Naive B cell (primary cell): ENCODE data around the gene DRAXIN. TPM values are rescaled to one million over a fixed set of nuclear protein-coding genes. Genes with fewer than 3 reads are reported as not detected.

Source experiments
- ATAC-seq, 2 donors: fragments of 150-1000 bp; cut with Tn5 transposase; 2 replicates each; pipeline ENCODE4 v1.10.0; 2021; ENCODE audit warnings: low read depth in 2 of 2, mild to moderate bottlenecking in 2 of 2, moderate library complexity in 2 of 2
- DNase-seq: peaks from one replicate; pipeline ENCODE4 v3.0.0; 2022
- H3K27ac Mint-ChIP-seq, 6 donors: one replicate each; pipeline ENCODE4 v1.8.0; 2020 to 2022; ENCODE audit warnings: mild to moderate bottlenecking in 6 of 6, mixed read lengths in 6 of 6, moderate library complexity in 5 of 6, inconsistent platforms in 2 of 6
- H3K27me3 Mint-ChIP-seq, 3 donors: one replicate each; pipeline ENCODE4 v1.8.0; 2021 to 2022; ENCODE audit warnings: mixed read lengths in 3 of 3, mild to moderate bottlenecking in 1 of 3
- H3K36me3 Mint-ChIP-seq, 2 donors: one replicate each; pipeline ENCODE4 v1.8.0; 2020 to 2022; ENCODE audit warnings: mixed read lengths in 2 of 2, inconsistent platforms in 1 of 2, mild to moderate bottlenecking in 1 of 2
- H3K4me1 Mint-ChIP-seq, 3 donors: one replicate each; pipeline ENCODE4 v1.8.0; 2020 to 2022; ENCODE audit warnings: mixed read lengths in 3 of 3, inconsistent platforms in 1 of 3, mild to moderate bottlenecking in 1 of 3, moderate library complexity in 1 of 3
- H3K4me3 Mint-ChIP-seq, 8 donors: one replicate each; pipeline ENCODE4 v1.8.0; 2020 to 2022; ENCODE audit warnings: mild to moderate bottlenecking in 8 of 8, mixed read lengths in 8 of 8, moderate library complexity in 8 of 8, inconsistent platforms in 2 of 8
- H3K9me3 Mint-ChIP-seq, 7 donors: one replicate each; pipeline ENCODE4 v1.8.0; 2020 to 2022; ENCODE audit warnings: mixed read lengths in 7 of 7, mild to moderate bottlenecking in 5 of 7, inconsistent platforms in 2 of 7, moderate library complexity in 1 of 7
- polyA plus RNA-seq, 6 donors: library from polyadenylated mRNA; unstranded; fragments of 300-500 nt; fragmentation: Illumina TruSeq; gene quantifications; one replicate each; pipeline ENCODE4 v1.2.3, GENCODE V29; 2021; ENCODE audit warnings: low read depth in 6 of 6

DRAXIN gene
- polyA plus RNA-seq, 6 donors from 2014 or later: 0.04 to 0.09 (median 0.09) TPM; not detected in 1

DNA sequence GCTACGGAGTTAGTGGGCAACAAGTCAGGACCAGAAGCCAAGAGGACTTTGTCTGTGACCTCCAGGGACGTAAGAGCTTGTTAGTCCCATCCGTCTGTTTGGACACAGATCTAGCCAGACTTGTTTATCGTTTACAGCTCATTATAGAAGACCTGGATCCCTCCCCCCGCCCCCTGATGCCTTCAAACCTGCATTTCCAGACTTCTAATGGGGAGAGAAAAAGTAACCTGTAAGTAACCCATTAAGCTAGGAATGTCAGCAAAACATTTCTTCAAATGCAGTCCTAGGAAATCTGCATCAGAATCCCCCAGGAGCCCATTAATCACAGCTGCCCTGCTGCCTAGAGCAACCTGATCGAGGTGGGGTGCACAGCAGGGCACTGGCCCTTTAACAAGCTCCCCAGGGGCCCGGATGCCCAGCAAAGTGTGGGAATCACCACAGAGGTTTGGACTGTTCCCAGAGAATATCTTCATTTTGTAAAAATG, 9.2 kb upstream of the DRAXIN start:
- H3K4me3 Mint-ChIP-seq: peak overlapping the region in 7 of 8 donors; percentile 63 to 98 (median 93)
- no peak for DNase-seq
- no peaks in the 10 kb centered on the region for H3K9me3 Mint-ChIP-seq
- peak overlapping the region in 1 of 6 donors; percentile 70 for H3K27ac Mint-ChIP-seq
- ATAC-seq: no peak
- no peaks in the 10 kb centered on the region for H3K27me3 Mint-ChIP-seq
- H3K36me3 Mint-ChIP-seq: no peaks in the 10 kb centered on the region
- H3K4me1 Mint-ChIP-seq: peaks cover 9 to 33% (median 27%) of the 10 kb centered on the region in 3 donors

DNA sequence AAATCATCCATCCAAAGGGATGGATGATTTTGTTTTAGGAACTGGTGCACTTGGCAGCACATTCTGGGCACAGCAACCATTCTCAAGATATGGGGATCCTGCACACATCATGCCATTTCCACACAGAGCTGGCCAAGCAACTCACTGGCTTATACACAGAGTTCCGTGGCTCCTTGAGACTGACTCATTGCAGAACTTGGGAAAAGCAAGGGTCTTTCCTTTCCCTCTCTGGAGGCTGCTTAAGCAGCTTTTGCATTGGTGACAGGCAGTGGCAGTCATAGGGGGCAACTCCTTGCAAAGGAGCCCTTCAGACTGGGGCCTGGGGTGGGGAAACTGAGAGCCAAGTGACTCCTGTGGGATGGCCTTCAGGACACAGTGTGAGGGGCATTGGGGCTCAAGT, 8.7 kb upstream of the DRAXIN start:
- H3K4me3 Mint-ChIP-seq: peak overlapping the region in 3 of 8 donors; percentile 22 to 54 (median 33)
- no peaks in the 10 kb centered on the region for H3K36me3 Mint-ChIP-seq

DNA sequence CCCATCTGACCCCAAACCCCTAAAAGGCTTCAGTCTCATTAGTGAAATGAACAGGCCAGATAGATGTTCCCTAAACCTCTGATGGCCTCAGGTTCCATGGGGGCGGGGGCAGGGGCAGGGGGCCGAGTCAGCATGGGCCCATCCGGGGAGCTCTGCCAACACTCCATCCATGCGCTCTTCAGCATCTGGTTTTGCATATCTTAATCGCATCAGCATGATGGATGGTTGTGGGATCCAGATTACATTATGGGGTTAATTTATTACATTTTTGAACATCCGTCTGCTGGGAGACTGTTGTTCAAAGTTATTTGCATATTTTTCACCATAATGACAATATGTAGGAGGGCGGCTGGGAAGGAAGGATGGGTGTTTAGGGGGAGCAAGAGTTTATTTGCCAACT, 7.4 kb upstream of the DRAXIN start:
- H3K27ac Mint-ChIP-seq: peak overlapping the region in 1 of 6 donors; percentile 66
- no peaks in the 10 kb centered on the region for H3K36me3 Mint-ChIP-seq
- ATAC-seq (no peak), DNase-seq (no peak)
- peak overlapping the region in 1 of 8 donors; percentile 74 for H3K4me3 Mint-ChIP-seq
- H3K4me1 Mint-ChIP-seq: peaks cover 9 to 23% (median 22%) of the 10 kb centered on the region in 3 donors
- H3K27me3 Mint-ChIP-seq: peaks cover 0 to 8% (median 7%) of the 10 kb centered on the region in 3 donors
- H3K9me3 Mint-ChIP-seq: no peaks in the 10 kb centered on the region

More for the DNA sequence above, 8.7 kb upstream of the DRAXIN start:
- Mint-ChIP-seq H3K4me1 (peaks cover 9 to 32% (median 27%) of the 10 kb centered on the region in 3 donors), H3K27me3 (peaks cover 0 to 3% (median 0%) of the 10 kb centered on the region in 3 donors), H3K27ac (no peak overlapping the region), H3K9me3 (no peaks in the 10 kb centered on the region)
- no peak for DNase-seq
- no peak for ATAC-seq

DNA sequence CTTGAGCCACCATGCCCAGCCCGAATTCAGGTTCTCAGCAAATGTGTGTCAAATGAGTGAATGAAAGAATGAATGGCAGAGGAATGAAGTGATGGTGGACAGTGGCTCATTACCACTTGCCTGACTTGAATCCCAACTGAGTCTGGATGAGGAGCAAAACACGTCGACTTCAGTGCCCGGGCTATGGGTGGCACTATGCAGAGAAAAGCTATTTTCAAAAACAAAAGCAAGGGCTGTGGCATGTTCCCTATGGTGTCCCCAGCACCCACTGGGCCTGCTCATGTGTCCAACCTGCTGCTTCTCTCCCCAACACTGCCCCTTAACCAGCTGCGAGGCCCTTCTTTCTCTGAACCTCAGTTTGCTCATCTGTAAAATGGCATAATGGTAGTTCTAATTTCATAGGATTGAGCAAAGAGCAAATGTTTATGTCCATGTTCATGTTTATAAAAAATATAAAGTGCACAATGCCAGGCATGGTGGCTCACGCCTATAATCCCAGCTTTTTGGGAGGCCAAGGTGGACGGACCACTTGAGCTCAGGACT, 6.2 kb upstream of the DRAXIN start:
- peaks cover 10 to 26% (median 17%) of the 10 kb centered on the region in 3 donors for H3K4me1 Mint-ChIP-seq
- no peak for ATAC-seq
- H3K36me3 Mint-ChIP-seq: no peaks in the 10 kb centered on the region
- H3K4me3 Mint-ChIP-seq: peak overlapping the region in 1 of 8 donors; percentile 1
- no peak for DNase-seq
- H3K9me3 Mint-ChIP-seq: no peaks in the 10 kb centered on the region
- peaks cover 7 to 19% (median 17%) of the 10 kb centered on the region in 3 donors for H3K27me3 Mint-ChIP-seq
- H3K27ac Mint-ChIP-seq: no peak overlapping the region

DNA sequence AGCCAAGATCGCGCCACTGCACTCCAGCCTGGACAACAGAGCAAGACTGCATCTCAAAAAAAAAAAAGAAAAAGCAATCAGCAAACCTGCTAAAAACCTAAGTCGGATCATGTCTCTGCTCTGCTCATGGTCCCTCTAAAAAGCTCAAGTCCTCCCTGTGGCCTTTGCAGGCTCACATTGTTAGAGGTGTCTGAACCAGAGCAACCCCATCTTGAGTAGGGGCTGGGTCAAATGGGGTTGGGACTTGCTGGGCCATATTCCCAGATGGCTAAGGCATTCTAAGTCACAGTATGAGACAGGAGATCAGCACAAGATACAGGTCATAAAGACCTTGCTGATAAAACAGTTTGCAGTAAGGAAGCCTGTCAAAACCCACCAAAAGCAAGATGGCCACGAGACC, 3.0 kb upstream of the DRAXIN start:
- DNase-seq: no peak
- H3K27me3 Mint-ChIP-seq: peaks cover 24 to 44% (median 42%) of the 10 kb centered on the region in 3 donors

DNA sequence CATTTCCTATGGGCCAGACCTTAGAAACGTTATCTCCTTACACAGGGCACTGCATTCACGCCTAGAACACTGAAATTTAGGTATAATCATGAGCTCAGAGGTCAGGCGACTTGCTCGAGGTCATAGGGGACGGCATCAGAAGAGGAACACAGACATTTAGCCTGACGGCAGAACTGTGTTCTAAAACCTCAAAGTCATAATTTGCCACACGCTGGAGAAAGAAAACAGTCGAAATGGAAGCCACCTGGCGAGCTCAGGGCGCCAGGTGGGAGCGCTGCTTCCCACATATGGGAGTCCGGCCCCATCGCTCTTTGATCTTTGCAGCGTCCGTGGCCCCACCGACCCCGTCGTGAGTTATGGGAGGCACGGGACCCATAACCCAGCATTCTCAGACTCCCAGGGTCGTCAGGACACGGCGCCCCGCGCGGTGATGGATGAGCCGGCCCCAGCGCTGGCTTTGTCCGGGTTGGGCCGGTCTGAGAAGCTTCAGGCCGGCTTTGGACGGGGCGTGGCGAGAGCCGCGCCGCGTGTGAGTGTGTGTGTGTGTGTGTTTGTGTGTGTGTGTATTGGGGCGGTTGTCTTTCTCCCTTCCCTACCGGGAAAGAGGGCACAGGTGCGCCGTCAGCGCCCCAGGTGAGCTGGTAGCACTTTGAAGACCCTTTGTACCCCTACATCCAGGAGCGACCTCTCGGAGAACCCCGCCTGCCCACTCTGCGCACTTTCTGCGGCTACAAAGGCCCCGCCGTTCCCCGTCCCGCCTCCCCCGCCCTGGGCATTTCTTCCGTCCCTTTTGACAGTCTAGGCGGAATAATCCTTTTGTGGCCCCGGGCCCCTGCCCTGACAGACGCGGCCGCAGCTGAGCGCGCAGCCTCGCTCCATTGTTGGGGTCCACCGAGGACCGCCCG, 861 bp upstream of the DRAXIN start:
- Mint-ChIP-seq H3K9me3 (no peaks in the 10 kb centered on the region), H3K27me3 (peaks cover 28 to 53% (median 50%) of the 10 kb centered on the region in 3 donors), H3K4me3 (peak overlapping the region; percentile 57 to 92 (median 78)), H3K27ac (peak overlapping the region in 2 of 6 donors; percentile 33 to 56), H3K4me1 (peaks cover 21 to 28% (median 21%) of the 10 kb centered on the region in 3 donors), H3K36me3 (no peaks in the 10 kb centered on the region)
- no peak for DNase-seq
- peak; percentile 38 to 56 for ATAC-seq

More for the DNA sequence above, 3.0 kb upstream of the DRAXIN start:
- Mint-ChIP-seq H3K27ac (no peak overlapping the region), H3K9me3 (no peaks in the 10 kb centered on the region), H3K4me1 (peaks cover 24 to 36% (median 27%) of the 10 kb centered on the region in 3 donors), H3K4me3 (no peak overlapping the region), H3K36me3 (no peaks in the 10 kb centered on the region)
- ATAC-seq: no peak

DNA sequence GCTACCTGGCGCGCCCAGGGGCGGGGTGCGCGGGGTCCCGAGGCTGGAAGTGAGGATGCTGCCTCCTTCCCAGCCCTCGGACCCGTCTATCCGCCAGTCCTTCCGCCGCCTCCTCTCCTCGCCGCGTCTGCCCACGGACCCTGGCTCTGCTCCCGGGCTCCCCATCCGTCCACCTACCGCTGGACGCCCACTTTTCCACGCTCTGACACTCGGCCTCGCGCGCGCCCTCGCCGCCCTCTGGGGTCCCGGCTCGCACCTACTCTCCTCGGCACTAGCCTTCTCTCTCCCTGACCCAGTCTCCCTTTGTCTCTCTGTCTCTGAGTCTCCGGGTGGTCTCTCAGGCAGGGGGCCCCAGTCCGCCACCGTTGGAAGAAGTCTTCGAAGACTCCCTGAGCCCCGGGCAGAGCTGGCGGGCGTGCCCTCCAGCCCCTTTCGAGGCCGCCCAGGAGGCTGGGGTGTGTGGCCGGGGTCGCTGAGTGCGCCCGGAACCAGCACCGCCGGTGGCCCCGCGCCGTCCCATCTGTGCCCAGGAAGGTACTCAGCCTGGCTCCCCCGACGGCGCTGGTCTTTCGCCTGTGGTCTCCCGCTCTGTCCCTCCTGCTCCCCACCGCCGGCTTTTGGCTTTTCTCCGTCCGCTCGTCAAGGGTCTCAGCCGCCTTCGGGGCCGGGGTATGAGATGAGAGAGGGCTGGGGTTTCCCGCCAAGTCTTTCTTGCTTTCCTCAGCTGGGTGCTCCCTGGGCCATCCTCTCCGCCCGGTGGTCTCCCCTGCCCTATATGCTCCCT, 610 bp downstream of the DRAXIN start:
- no peaks in the 10 kb centered on the region for H3K36me3 Mint-ChIP-seq
- H3K9me3 Mint-ChIP-seq: no peaks in the 10 kb centered on the region
- H3K4me3 Mint-ChIP-seq: peak overlapping the region; percentile 69 to 86 (median 83)
- DNase-seq (no peak), ATAC-seq (no peak)
- peak overlapping the region in 1 of 6 donors; percentile 70 for H3K27ac Mint-ChIP-seq
- H3K4me1 Mint-ChIP-seq: peaks cover 21 to 28% (median 21%) of the 10 kb centered on the region in 3 donors
- peaks cover 28 to 53% (median 50%) of the 10 kb centered on the region in 3 donors for H3K27me3 Mint-ChIP-seq

DNA sequence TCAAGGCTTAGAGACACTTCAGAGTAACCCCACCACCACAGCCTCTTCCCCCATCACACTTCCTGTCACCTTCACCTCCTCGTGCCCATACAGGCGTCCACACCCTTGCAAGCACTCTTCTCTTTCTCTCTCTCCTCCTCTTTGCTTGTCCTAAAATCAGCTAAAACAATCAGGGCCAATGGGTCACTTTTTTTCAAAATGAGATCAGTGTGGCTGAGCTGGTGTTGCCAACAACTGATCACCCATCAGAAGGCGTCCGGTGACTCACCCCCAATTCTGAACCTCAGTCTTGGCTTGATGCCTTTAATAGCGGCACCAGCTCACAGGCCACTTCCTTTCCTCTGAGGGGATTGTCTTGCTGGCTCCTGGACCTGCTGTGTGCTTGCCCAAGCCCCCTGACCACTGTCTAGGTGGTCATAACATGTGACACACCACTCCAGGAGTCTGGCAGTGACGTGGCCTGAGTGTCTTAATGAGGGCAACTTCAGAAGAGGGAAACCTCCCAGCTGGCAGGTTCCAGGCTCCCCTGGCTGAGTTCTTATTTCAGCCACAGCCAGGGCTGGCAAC, 1.6 kb downstream of the DRAXIN start:
- Mint-ChIP-seq H3K27ac (no peak overlapping the region), H3K27me3 (peaks cover 28 to 53% (median 44%) of the 10 kb centered on the region in 3 donors)
- ATAC-seq: no peak

DNA sequence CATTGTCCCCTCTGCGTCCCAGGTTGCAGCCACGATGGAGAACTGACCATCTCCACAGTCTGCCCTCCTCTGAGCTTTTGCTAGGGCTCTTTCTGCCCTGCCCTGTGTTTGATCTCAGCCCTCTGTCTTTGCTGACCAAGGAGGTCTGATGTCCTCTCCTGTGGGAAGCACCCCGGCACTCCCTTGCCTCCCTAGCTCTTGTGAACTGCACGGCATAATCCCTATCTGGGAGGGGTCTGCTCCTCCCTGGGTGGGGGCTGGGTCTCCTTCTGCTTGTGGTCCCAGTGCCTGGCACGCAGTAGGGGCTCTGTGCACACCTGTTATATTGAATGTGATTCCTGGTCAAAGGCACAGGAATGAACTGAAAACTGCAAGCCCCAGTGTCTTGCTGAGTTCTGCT, 2.4 kb downstream of the DRAXIN start:
- ATAC-seq: no peak

More for the DNA sequence above, 1.6 kb downstream of the DRAXIN start:
- Mint-ChIP-seq H3K9me3 (no peaks in the 10 kb centered on the region), H3K36me3 (no peaks in the 10 kb centered on the region), H3K4me1 (peaks cover 21 to 28% (median 21%) of the 10 kb centered on the region in 3 donors), H3K4me3 (peak overlapping the region in 6 of 8 donors; percentile 42 to 86 (median 78))
- DNase-seq: no peak

DNA sequence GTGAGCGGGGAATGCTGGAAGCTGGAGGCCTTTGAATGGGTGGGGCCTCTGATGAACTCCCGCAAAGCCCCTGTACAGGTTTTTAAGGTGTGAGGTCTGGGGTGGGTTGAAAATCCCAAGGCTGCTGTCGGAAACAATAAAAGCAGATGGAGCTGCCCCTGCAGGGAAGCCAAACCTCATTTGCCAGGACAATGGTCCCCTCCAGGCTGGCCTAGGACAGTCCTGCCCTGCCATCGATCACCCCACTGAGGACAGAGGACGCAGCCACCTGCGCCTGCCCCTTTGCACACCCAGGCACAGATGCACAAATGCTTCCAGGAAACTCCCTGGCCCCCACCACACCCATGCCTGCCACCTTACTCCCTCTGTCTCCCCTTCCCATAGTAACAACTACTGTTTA, 4.4 kb downstream of the DRAXIN start:
- Mint-ChIP-seq H3K27ac (no peak overlapping the region), H3K36me3 (no peaks in the 10 kb centered on the region), H3K4me1 (peaks cover 12 to 16% (median 14%) of the 10 kb centered on the region in 3 donors), H3K4me3 (no peak overlapping the region), H3K9me3 (no peaks in the 10 kb centered on the region), H3K27me3 (peaks cover 20 to 29% (median 28%) of the 10 kb centered on the region in 3 donors)
- DNase-seq: no peak
- ATAC-seq: no peak

More for the DNA sequence above, 2.4 kb downstream of the DRAXIN start:
- peaks cover 29 to 45% (median 43%) of the 10 kb centered on the region in 3 donors for H3K27me3 Mint-ChIP-seq
- no peaks in the 10 kb centered on the region for H3K36me3 Mint-ChIP-seq
- no peaks in the 10 kb centered on the region for H3K9me3 Mint-ChIP-seq
- H3K27ac Mint-ChIP-seq: no peak overlapping the region
- no peak for DNase-seq
- H3K4me3 Mint-ChIP-seq: peak overlapping the region in 5 of 8 donors; percentile 21 to 77 (median 35)
- peaks cover 21 to 28% (median 21%) of the 10 kb centered on the region in 3 donors for H3K4me1 Mint-ChIP-seq

DNA sequence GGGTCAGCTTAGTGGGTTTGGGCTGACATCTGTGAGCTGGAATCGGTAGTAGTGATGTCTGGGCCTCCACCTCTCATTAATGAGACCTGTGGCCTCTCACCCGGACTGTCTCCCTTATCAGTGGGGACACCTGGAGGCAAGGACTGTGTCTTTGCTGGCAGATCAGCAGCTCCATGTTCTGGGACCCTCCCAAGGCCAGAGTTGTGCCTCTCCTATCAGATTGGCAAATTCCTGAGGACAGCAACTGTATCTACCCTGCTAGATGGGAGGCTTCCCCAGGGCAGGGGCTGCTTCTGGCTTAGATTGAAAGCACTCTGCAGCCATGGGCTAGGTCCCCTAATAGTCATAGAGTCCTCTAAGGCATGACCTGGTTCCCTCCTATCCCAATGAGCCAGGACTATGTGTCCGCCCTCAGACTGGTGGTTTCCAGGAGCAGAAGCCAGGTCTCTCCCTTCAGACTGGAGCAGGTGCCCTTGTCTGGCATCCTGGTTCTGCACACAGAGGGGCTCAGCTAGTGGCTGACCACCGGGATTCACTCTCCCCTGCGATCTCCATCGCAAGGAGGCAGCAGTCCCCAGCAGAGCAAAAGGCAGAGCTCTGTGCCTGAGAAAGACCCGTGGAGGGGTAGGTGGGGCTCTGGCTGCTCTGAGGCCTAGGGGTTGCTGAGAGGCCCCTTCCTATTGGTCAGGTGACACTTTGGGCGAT, 5.8 kb downstream of the DRAXIN start:
- no peak for DNase-seq
- Mint-ChIP-seq H3K27me3 (peaks cover 19 to 21% (median 20%) of the 10 kb centered on the region in 3 donors), H3K27ac (peak overlapping the region in 1 of 6 donors; percentile 44), H3K36me3 (no peaks in the 10 kb centered on the region), H3K4me1 (peaks cover 9 to 10% (median 9%) of the 10 kb centered on the region in 3 donors), H3K4me3 (no peak overlapping the region), H3K9me3 (no peaks in the 10 kb centered on the region)
- no peak for ATAC-seq

DNA sequence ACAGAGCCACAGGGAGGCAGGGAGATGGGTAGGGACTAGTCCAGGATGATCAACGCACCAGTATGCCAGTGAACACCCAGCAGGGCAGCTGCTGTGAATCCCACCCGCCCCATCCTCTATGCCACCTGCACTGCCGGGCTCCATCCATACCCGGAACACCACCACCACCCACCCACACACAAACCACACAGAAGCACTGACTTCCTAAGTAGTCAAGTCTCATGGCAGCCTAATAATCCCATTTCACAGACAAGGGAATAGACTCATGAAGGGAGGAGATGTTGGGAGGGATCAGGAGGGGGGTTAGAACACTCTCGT, 6.3 kb downstream of the DRAXIN start:
- H3K4me1 Mint-ChIP-seq: peaks cover 3 to 4% (median 4%) of the 10 kb centered on the region in 3 donors
- no peak overlapping the region for H3K4me3 Mint-ChIP-seq
- H3K36me3 Mint-ChIP-seq: no peaks in the 10 kb centered on the region
- DNase-seq: no peak
- peaks cover 14 to 16% (median 15%) of the 10 kb centered on the region in 3 donors for H3K27me3 Mint-ChIP-seq
- peak overlapping the region in 1 of 6 donors; percentile 44 for H3K27ac Mint-ChIP-seq
- no peaks in the 10 kb centered on the region for H3K9me3 Mint-ChIP-seq
- no peak for ATAC-seq
